ENCODE measurements around the gene AGA.

- TF ChIP-seq, protein P1, sequence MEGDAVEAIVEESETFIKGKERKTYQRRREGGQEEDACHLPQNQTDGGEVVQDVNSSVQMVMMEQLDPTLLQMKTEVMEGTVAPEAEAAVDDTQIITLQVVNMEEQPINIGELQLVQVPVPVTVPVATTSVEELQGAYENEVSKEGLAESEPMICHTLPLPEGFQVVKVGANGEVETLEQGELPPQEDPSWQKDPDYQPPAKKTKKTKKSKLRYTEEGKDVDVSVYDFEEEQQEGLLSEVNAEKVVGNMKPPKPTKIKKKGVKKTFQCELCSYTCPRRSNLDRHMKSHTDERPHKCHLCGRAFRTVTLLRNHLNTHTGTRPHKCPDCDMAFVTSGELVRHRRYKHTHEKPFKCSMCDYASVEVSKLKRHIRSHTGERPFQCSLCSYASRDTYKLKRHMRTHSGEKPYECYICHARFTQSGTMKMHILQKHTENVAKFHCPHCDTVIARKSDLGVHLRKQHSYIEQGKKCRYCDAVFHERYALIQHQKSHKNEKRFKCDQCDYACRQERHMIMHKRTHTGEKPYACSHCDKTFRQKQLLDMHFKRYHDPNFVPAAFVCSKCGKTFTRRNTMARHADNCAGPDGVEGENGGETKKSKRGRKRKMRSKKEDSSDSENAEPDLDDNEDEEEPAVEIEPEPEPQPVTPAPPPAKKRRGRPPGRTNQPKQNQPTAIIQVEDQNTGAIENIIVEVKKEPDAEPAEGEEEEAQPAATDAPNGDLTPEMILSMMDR (IDR thresholded peaks at IDR 0.05) = no peak
- no peak for TF ChIP-seq POLR2A (IDR thresholded peaks at IDR 0.05)
- no peak for TF ChIP-seq POLR2AphosphoS5 (IDR thresholded peaks at IDR 0.05)
Observed at GRCh38 chr4:177391287-177391686, 51.0 kb downstream of the AGA start.

Measured in prostate gland (tissue), 2 donors.